ENCODE results near the gene PEX14.

The PEX14 gene

DNA sequence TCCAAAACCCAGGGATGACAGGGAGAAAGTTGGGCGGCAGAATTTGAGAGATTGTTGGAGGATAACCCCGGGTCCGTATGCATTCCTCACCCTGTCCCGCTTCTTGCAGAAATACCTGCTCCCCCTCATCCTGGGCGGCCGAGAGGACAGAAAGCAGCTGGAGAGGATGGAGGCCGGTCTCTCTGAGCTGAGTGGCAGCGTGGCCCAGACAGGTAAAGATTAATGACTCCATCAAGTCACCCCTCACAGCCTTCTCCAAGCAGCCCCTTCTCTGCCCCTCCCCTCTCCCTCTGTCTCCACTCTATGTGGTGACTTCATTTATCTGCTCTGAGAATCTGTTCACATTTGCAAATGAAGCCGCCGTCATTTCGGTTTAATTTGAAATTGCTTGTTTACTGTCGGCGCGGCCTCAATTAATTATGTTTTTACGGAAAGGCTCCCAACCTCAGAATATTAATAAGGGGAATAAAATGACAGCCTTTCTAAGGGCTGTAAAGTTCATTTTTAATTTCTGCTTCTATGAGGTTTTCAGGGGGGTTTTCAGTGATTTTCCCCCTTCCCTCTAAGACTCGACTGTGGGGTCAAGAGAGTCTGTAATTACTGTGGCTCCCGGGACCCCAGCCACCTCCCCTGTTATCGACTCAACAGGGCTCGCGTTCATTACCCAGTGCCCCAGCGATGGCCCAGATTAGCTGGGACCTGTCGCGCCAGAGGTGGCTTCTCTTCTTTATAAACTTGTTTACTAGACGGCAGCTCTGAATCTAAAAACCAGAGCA lies 148.3 kb downstream of the PEX14 start:
- no peak for DNase-seq

DNA sequence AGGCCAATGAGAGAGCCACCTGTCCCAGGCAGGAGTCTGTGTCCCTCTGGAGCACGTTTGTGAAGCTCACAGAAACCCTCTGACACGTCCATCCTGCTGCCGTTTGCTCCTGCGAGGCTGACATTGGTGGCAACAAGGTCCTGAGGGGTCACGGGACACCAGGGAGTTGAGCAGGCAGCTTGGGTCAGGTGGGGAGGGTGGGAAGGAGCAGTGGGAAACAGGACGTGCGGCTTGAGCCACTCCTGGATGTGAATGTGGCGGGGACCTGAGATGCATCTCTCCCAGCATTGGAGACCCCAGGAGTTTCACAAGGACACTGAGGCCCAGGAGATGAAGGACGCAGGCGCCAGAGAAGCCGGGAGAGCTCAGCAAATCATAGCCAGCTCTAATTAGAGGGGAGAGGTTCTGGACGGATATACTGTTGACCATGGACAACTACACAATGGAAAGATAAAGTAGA lies 149.0 kb downstream of the PEX14 start:
- DNase-seq = no peak

DNA sequence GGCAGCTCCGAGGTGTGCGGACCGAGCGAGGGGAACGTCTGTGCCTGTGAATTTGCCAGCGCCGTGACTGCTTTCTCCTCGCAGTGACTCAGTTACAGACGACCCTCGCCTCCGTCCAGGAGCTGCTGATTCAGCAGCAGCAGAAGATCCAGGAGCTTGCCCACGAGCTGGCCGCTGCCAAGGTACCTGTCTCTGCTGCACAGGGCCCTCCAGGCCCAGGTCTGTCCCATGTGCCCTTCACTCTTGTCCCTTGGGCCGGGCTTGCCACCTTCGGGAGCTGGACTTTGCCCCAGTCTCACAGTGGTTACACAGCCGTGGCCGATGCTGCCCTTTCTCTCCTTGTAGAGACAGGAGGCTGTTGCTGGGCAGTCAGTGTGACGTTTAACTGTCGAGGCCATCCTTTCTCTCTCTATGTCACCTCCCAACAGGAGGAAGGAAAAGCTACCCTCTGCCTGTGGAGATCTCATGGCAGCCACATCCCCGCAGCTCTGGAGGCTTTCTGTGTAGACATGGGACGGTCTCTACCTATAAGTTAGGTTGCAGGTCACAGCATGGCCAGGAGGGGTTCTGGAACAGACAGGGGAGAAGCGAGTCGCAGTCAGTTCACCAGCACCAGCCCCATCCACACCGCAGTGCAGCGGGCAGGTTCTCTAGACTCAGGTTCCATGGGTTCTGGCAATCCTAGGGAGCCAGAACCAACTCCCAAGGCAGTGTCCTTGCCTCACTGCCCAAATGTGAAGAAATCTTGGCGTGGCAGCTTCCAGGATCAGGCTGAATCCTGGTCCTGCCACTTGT lies 149.7 kb downstream of the PEX14 start:
- no peak for DNase-seq

DNA sequence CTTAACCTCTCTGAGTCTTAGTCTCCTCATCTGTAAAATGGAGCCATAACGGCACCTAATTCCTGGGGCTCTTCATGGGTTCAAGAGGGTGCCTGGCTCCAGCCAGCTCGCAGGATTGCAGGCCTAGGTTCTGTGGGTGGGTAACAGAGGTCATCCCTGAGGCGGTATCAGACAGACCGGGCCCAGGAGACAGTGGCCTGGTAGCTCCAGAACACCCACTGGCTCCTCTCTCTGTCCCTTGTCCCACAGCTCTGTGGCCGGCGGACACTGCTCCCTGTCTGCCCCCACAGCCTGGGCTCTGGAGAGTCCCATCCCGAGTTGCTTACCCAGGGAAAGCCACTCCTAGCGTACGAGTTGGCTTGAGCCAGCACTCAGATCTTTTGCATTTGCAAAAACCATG lies 150.3 kb downstream of the PEX14 start:
- no peak for DNase-seq

DNA sequence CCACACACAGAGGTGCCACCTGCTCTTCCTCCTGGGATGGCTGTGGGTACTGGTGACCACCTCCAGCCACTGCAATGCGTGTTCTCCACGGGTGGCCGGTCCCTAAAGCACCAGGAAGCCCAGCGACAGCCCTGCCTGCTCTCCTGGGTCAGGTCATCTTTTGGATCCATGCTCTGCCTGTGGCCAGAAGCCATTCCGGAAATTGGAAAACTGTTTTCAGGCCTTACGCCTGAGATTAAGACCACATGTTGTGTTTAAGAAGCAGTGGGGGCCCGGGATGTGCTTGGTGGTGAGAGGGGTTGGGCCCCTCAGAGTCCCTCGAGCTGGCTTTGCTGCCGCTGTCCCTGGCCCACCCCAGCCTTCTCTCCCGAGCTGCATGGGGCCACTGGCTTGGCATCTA lies 150.8 kb downstream of the PEX14 start:
- no peak for DNase-seq

DNA sequence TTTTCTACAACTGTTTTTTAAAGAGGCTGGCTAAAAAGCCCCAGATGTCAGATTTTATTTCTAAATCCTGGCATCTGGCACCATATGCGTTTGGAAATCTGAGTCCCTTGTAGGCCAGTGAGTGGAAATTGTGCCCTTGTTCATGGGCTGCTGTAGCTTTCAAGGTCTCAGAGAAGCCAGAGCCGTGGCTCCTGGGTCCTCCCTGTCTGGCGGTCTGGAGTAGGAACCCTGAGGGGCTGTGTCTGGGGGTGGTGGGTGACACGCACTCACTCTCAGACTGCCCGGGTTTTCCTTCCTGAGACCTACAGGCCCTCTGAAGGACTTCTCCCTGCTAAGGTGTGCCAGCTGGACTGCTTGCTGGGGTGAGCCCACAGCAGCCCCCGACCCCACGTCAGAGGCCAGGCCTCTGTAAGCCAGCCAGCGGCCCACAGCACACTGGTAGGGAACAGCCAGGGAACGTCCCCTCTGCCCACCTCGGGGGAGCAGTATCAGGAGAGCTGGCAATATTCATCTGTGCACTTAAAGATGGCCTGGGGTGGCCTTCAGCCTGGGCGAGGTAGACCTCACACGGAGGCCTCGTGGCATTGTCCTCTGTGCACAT lies 151.5 kb downstream of the PEX14 start:
- DNase-seq = no peak

DNA sequence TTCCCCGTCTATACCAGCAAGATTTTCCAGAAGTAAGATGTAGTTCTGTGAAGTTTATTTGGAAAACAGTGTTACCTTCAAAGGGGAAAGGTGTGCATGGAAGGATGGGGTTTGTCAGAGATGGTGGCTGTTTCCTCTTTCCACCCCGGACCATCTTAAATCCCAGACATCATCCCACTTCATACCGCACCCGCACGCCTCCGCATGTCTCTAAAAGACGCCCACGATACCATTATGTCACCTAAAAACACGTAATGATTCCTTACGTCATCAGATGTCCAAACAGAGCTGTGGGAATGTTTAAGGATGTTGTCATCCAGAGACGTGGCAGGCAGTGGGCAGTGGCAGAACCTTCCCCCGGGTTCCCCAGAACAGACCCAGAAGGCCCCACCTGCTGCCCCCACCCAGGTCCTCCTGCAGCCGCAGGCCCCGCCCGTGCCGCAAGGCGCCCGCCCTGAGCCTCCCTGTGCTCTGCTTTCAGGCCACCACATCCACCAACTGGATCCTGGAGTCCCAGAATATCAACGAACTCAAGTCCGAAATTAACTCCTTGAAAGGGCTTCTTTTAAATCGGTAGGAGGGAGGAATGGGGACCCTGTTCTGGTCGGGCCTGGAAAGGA lies 152.2 kb downstream of the PEX14 start:
- DNase-seq = no peak

DNA sequence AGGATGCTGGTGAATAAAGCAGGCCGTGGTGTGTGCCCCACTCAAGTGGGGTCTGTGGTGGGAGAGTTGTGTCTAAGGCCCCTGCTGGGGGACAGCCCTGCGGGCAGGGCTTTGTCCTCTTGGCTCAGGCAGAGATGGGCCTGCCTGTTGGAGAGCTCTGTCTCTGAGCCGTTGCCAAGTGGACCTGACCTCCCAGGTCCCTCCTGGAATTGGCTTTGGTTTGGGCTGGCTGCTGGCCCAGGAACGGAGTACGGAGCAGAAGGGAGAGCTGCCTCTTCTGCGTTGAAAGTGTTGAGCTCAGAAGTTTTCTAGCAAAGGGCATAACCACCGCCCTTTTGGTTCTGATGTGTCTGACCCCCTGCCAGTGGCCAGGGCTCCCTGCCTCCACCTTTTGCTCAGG lies 153.9 kb downstream of the PEX14 start:
- no peak for DNase-seq

DNA sequence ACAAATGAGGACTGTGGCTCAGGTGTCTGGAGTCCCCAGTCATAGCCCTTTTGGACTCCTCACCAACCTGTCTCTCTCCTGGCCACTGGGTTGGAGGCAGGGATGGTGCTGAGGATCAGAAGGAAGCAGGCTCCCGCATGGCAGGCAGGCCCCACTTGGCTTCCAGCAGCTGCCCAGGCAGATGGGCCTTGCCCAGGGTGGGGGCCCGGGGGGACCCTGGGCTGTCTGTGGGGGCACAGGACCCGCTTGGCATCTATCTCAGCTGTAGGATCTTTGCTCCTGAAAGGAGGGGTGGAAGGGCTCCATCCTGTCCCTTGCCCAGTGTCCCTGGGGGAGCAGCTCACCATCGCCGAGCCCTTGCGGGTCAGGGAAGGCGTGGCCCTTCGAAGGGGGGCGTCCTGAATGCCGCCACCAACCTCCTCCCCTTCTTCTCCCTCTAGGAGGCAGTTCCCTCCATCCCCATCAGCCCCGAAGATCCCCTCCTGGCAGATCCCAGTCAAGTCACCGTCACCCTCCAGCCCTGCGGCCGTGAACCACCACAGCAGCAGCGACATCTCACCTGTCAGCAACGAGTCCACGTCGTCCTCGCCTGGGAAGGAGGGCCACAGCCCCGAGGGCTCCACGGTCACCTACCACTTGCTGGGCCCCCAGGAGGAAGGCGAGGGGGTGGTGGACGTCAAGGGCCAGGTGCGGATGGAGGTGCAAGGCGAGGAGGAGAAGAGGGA lies 154.5 kb downstream of the PEX14 start:
- no peak for DNase-seq

DNA sequence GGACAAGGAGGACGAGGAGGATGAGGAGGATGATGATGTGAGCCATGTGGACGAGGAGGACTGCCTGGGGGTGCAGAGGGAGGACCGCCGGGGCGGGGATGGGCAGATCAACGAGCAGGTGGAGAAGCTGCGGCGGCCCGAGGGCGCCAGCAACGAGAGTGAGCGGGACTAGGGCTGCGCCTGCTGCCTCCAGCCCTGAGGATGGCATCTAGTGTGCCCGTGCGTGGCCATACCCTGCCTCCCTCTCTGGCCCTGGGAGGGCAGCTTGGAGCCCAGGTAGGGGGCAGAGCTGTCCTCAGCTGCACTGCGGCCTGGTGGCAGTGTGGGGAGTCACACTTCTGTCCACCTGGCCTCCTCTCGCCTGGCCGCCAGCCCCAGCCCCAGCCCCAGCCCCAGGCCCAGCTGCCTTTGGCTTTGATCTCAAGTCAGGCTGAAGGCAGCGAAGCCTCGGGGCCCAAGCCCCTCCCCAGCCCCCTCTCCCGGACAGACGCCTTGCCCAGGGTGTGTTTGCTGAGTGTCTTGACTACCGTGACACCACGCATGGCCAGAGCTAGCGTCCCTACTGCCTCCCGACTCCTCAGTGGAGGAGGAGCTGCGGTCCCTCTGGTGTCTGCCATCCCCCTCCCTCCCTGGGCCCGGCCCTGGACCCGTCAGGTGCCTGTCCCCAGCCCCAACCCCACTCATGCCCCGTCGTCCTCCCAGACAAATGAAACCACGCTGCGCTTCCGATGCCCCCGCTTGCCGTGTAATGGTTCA lies 155.2 kb downstream of the PEX14 start:
- no peak for DNase-seq

DNA sequence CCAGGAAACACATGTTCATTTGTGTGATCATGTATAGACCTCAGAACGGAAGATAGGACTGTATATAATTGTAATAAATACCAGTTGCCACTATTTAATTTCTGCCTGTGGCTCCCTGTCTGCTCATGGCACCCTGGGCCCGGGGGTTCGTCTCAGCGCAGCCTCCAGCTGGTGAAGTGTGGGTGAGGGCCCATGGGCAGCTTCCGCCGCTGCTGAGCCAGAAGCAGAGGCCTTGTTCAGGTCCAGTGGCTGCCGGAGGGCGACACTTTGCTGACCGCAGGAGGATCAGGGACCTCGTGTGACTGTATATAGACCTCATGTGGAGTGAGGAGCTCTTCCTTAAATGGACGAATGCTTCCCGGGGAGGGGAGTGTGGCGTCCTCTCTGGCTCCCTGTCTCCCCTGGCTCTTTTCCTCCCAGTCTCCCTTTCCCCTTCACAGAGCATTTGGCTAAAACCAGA lies 155.9 kb downstream of the PEX14 start:
- no peak for DNase-seq

DNA sequence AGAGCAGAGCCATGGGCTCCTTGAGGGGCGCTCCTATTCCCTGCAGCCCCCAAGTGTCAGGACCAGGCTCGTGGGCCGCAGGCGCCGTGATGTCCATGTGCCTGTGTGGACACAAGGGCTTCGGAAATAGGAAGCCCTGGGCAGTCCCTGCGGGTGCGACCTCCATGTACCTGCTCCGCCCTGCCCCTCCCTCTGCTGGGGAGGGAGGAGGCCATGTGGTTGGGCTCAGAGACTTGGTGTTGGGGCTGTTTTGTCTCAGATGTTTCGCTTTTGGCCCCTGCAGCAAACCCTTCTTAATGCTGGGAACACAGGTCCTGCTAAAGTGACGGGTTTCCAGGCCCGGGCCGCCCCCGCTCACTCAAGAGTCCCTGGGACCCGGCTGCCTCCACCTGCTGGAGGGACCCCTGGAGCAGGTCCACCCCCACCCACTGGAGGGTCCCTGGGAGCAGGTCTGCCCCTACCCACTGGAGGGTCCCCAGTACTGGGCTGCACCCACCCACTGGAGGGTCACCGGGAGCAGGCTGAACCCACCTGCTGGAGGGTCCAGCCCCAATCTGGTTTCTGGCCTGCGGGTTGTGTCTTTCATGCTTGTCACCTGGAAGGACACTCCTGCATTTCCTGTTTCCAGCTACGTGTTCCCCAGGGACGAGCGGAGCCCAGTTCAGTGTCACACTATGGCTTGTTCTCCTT lies 156.5 kb downstream of the PEX14 start:
- DNase-seq = no peak

DNA sequence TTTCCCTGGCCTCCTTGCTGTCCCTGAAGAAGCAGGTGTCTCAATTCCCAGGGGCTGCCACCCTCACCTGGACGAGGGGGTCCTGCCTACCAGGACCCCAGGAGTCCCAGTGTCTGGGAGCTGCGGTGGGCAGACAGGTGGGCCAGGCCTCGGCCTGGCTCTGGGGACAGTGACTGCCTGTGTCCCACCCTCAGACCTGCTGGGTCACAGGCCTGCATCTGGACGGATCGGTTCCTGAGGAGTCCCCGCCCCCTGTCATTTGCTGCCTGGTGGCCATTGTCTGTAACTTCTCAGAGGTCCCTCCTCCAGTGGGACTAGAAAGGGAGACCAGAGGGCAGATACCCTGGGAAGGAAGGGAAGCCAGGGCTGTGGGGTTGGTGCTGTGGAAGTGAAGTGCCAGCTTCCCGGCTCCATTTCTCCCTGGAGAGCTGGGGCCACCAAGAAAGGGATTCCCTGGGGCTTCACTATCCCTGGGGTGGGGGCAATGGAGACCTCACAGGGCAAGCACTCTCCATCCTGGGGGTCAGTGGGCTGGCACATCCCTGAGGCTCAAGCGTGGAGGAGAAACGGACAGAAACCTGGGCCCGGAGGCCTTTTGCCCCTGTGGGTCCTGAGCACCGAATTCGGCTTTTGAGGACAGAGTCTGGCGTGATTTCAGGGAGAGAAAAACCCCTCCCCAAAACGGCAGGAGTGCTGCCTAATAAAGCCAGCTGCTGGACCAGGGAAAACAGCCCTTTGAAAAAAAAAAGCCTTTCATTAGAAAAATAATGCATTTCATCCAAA lies 157.3 kb downstream of the PEX14 start:
- no peak for DNase-seq

DNA sequence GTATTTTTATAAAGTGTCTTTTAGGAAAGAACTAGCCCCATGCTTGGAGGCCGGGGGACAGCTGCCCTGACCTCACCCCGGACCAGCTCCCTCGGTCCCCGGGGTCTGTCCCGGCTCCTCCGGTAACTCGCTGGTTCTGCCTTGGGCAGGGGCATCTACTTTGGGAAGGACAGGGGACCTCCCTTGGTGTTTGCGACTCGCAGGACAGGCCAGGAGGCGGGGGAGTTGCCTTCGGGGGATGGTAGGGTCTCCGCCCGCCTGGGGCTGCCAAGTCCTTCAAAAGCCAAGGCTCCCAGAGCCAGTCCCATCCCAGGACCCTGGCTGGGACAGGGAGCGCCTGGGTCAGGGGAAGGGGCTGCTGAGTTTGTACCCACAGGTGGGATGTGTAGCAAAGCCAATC lies 157.9 kb downstream of the PEX14 start:
- no peak for DNase-seq

DNA sequence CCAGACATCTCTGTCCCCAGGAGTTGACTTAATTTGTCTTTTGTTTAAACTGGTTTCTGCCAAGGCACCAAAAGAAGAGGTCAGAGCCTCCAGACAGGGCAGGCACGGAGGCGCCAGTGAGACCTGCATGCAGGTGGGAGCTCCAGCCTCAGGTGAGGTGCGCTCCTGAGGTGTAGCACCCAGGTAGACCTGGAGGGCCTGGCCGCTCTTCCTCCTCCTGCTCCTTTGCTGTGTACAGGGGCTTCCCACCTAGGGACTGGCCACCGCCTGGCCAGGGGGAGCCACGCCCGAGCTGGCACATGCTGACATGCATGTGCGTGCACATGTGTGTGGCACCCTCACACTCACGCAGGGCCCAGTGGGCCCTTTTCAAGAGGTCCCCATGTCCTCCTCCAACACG lies 158.7 kb downstream of the PEX14 start:
- no peak for DNase-seq

DNA sequence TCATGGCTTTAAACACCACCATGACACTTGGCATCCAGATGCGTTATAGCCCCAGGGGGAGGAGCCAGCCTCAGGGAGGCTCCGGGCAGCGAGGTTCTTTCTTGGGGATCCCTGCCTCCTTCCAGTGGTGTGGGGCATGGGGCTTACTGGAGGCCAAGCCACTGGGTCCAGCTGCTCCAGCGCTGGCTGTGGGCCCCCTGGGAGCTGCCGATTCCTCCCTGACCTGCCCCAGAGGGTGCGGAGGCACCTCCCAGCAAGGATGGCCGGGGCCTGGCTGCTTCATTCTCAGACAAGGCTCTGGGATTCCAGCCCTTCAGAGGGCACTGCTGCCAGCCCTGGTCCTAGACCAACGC lies 159.3 kb downstream of the PEX14 start:
- no peak for DNase-seq

DNA sequence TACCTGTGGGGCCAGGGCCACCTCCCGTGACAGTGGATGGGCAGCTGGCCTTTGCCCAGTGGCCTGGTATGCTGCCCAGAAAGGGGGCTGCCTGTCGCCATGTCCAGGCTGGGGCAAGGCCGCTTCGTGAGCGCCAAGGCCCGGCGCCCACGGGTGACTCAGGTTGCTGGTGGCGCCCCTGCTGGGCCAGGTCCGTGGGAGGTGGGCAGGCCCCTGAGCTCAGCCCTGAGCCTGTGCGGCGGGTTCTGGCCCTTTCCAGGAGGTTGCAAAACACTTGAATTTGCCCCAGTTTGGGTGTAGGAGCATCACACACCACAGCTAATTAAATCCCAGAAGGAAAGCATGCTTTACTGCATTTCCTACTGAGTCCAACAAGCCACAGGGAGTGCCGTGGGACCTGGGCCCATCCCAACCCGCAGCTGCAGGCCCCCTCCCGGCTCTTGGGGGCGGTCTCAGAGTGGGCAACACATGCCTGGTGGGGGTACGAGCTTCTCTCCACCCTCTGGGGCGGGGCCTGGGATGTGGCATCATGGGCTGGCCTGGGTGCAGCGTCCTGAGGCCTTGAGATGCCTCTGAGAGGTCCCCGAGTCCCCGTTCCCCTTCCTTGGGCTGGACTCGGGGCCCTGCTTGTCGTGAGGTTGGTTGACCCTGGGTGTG lies 159.8 kb downstream of the PEX14 start:
- no peak for DNase-seq

DNA sequence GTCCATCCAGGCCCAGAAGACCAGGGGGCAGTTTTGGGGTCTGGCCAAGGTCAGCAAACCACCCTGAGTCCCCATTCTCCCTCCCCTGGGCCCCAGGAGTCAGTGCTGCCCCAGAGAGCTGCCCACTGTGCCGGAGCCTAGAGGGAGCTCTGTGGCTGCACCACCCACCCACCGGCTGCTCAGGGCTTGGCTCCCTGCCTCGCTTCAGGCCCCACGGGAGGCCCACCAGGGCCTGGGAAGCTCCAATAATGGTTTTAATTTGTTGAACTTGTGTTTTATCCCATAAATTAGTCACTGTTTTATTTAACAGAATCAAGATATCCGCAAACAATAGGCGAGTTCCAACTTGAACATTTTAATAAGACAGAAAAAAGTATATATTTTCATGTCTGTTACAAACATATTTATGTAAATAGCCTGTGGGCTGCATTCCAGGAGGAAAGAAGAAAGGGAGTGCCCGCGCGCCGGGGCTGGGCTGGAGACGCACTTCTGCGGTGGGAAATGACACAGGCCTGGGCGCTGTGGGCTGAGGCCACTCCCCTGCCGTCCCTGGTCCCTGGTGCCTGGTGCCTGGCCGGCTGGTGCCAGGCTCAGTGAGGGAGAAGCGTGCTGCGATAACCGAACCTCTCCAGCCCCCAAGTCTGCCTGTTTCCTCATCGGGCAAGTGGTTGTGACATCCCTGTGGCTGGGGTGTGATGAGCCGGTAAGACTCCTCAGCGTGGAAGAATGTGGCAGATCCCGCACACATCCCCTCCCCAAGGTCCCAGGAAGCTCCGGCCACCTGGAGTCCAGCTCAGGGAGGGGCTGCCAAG lies 160.5 kb downstream of the PEX14 start:
- DNase-seq = no peak

DNA sequence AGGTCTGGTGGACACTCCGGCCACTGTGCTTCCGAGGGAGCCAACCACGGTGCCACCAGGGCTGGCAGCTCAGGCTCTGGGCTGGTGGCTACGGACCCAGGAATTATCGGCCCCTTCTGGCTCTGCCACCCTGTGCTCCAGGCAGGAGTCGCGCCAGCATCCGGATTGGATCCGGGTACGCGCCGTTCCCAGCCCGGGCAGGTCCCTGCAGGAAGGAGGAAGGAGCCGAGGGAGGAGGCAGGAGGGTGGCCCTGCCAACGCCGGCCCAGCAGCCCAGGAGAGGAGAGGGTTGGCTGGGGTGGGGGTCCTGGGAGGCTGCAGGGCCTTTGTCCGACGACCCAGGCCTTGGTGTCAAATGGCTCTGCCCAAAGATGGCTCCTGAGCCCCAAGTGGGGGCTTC lies 161.2 kb downstream of the PEX14 start:
- DNase-seq = no peak
